IPS-11a (cell line): ENCODE results near the gene ASPHD2.
"Not testable (repeated sequence)": the region's sequence is repeated elsewhere in the genome, so short reads cannot be mapped to it uniquely, and the experiment has no call there.

Experiments
- H3K4me3 ChIP-seq: one replicate; pipeline ENCODE4 v1.5.1; 2013; ENCODE audit warnings: low read depth, low read length, control low read depth

The ASPHD2 gene

GRCh38 chr22:26428515-26429457 lies at the start of gene ASPHD2:
ASPHD2 (plus strand) TSS chr22:26429260; CDS start chr22:26433616, 4,356 bp downstream.
- peak within 1 kb of the TSS; percentile 68 for H3K4me3 ChIP-seq

- H3K4me3 ChIP-seq = no peak overlapping the region
These were observed 48.8 kb upstream of the ASPHD2 start for GRCh38 chr22:26380072-26380830.

- H3K4me3 ChIP-seq = no peak overlapping the region
These were observed 46.3 kb upstream of the ASPHD2 start for GRCh38 chr22:26382782-26383181.

GRCh38 chr22:26383968-26384556 lies 45.0 kb upstream of the ASPHD2 start:
- no peak overlapping the region for H3K4me3 ChIP-seq

- no peak overlapping the region for H3K4me3 ChIP-seq
These were observed 43.9 kb upstream of the ASPHD2 start for GRCh38 chr22:26385164-26385563.

- H3K4me3 ChIP-seq = no peak overlapping the region
These were observed 39.9 kb upstream of the ASPHD2 start for GRCh38 chr22:26389125-26389524.

- H3K4me3 ChIP-seq = no peak overlapping the region
These were observed 38.0 kb upstream of the ASPHD2 start for GRCh38 chr22:26391091-26391490.

GRCh38 chr22:26391623-26392022 lies 37.4 kb upstream of the ASPHD2 start:
- no peak overlapping the region for H3K4me3 ChIP-seq

- no peak overlapping the region for H3K4me3 ChIP-seq
These were observed 35.1 kb upstream of the ASPHD2 start for GRCh38 chr22:26393929-26394328.

GRCh38 chr22:26394777-26395176 lies 34.3 kb upstream of the ASPHD2 start:
- H3K4me3 ChIP-seq = no peak overlapping the region

- H3K4me3 ChIP-seq = no peak overlapping the region
These were observed 33.1 kb upstream of the ASPHD2 start for GRCh38 chr22:26395926-26396325.

GRCh38 chr22:26398741-26399153 lies 30.3 kb upstream of the ASPHD2 start:
- H3K4me3 ChIP-seq = no peak overlapping the region

- H3K4me3 ChIP-seq = no peak overlapping the region
These were observed 29.8 kb upstream of the ASPHD2 start for GRCh38 chr22:26399289-26399688.

GRCh38 chr22:26401726-26402125 lies 27.3 kb upstream of the ASPHD2 start:
- H3K4me3 ChIP-seq = no peak overlapping the region

GRCh38 chr22:26404851-26405421 lies 24.1 kb upstream of the ASPHD2 start:
- no peak overlapping the region for H3K4me3 ChIP-seq

GRCh38 chr22:26406118-26406517 lies 22.9 kb upstream of the ASPHD2 start:
- H3K4me3 ChIP-seq = no peak overlapping the region

GRCh38 chr22:26408562-26409220 lies 20.4 kb upstream of the ASPHD2 start:
- not testable (repeated sequence) for H3K4me3 ChIP-seq

GRCh38 chr22:26409719-26410335 lies 19.2 kb upstream of the ASPHD2 start:
- no peak overlapping the region for H3K4me3 ChIP-seq

GRCh38 chr22:26410386-26410785 lies 18.7 kb upstream of the ASPHD2 start:
- no peak overlapping the region for H3K4me3 ChIP-seq

- no peak overlapping the region for H3K4me3 ChIP-seq
These were observed 14.7 kb upstream of the ASPHD2 start for GRCh38 chr22:26414347-26414746.
